HepG2 (cell line): ENCODE measurements around the gene IDUA. TPM values are rescaled to one million over a fixed set of nuclear protein-coding genes. Genes with fewer than 3 reads are reported as not detected.

Source experiments
- ELF1 ChIP-seq: sonication (generic); formaldehyde crosslinking; IDR thresholded peaks from 2 replicates; pipeline ENCODE4 v1.4.0; 2020; ENCODE audit warnings: missing genetic modification reagents
- GPN1 ChIP-seq: sonication (generic); formaldehyde crosslinking; IDR thresholded peaks from 2 replicates; pipeline ENCODE4 v1.5.1; 2020; ENCODE audit warnings: missing genetic modification reagents, borderline replicate concordance
- JUND ChIP-seq: sonication (generic); formaldehyde crosslinking; IDR thresholded peaks from 2 replicates; pipeline ENCODE4 v1.8.0; 2022; ENCODE audit warnings: mild to moderate bottlenecking, missing genetic modification reagents
- MATR3 ChIP-seq: sonication (generic); formaldehyde crosslinking; IDR thresholded peaks from 2 replicates; pipeline ENCODE4 v1.4.0; 2020; ENCODE audit warnings: missing genetic modification reagents
- SIN3A ChIP-seq: IDR thresholded peaks from 2 replicates; pipeline ENCODE4 v1.6.1; 2011; ENCODE audit warnings: low read depth, mild to moderate bottlenecking, control low read depth, low read length, borderline replicate concordance
- ZBTB42 ChIP-seq: sonication (generic); formaldehyde crosslinking; IDR thresholded peaks from 2 replicates; pipeline ENCODE4 v1.5.0; 2020; ENCODE audit warnings: mild to moderate bottlenecking, missing genetic modification reagents
- ZBTB7B ChIP-seq: sonication (generic); formaldehyde crosslinking; IDR thresholded peaks from 2 replicates; pipeline ENCODE4 v1.4.0; 2020; ENCODE audit warnings: missing genetic modification reagents
- ZNF672 ChIP-seq: sonication (generic); formaldehyde crosslinking; IDR thresholded peaks from 2 replicates; pipeline ENCODE4 v1.8.1; 2022; ENCODE audit warnings: missing genetic modification reagents
- ZNF772 ChIP-seq: sonication (generic); formaldehyde crosslinking; IDR thresholded peaks from 2 replicates; pipeline ENCODE4 v1.5.0; 2020; ENCODE audit warnings: mild to moderate bottlenecking, missing genetic modification reagents
- polyA plus RNA-seq, 8 experiments: library from polyadenylated mRNA; depleted of rRNA in 3 of 8; stranded (reverse) in 7 of 8; unstranded in 1 of 8; fragments of >200 nt; fragmentation: Illumina TruSeq in 4 of 8; extraction: Trizol in 4 of 8; gene quantifications; 2 replicates each; pipeline versions ENCODE4 v1.2.1 to v1.2.3, GENCODE V29; 2011 to 2016; ENCODE audit warnings: low read depth in 4 of 8, missing spikeins in 1 of 8, mixed read lengths in 1 of 8; ENCODE audit not compliant: insufficient read depth in 1 of 8
- total RNA-seq, 5 experiments: library from RNA; depleted of rRNA; stranded (reverse); fragments of >200 nt; fragmentation: Illumina TruSeq; extraction: Trizol; gene quantifications; 2 replicates each; pipeline ENCODE4 v1.2.3, GENCODE V29; 2016; ENCODE audit warnings: low read depth in 1 of 5
- TF ChIP-seq, protein P1 (sequence below): sonication (generic); formaldehyde crosslinking; IDR thresholded peaks from 2 replicates; pipeline ENCODE4 v1.8.0; 2022; ENCODE audit warnings: mild to moderate bottlenecking, missing genetic modification reagents, borderline replicate concordance
- TF ChIP-seq, protein P2 (sequence below): sonication (generic); formaldehyde crosslinking; IDR thresholded peaks from 2 replicates; pipeline ENCODE4 v1.5.1; 2020; ENCODE audit warnings: missing genetic modification reagents, mild to moderate bottlenecking, borderline replicate concordance
- TF ChIP-seq, protein P3 (sequence below): sonication (generic); formaldehyde crosslinking; IDR thresholded peaks from 2 replicates; pipeline ENCODE4 v1.4.0; 2020; ENCODE audit warnings: missing genetic modification reagents, borderline replicate concordance
- TF ChIP-seq, protein P4 (sequence below): sonication (generic); formaldehyde crosslinking; IDR thresholded peaks from 2 replicates; pipeline ENCODE4 v1.5.0; 2020; ENCODE audit warnings: mild to moderate bottlenecking, missing genetic modification reagents
- TF ChIP-seq, protein P5 (sequence below): sonication (generic); formaldehyde crosslinking; IDR thresholded peaks from 2 replicates; pipeline ENCODE4 v1.4.0; 2020; ENCODE audit warnings: mild to moderate bottlenecking, missing genetic modification reagents
- TF ChIP-seq, protein P6 (sequence below): sonication (generic); formaldehyde crosslinking; IDR thresholded peaks from 2 replicates; pipeline ENCODE4 v1.8.1; 2023; ENCODE audit warnings: mild to moderate bottlenecking, inconsistent platforms, moderate library complexity, missing genetic modification reagents, borderline replicate concordance

Gene IDUA
- total and polyA plus RNA-seq, 2 of the 13 experiments (the other 11 are each of a cell fraction or from before 2014, with no cell fraction given): 0.77 to 1.0 TPM

DNA sequence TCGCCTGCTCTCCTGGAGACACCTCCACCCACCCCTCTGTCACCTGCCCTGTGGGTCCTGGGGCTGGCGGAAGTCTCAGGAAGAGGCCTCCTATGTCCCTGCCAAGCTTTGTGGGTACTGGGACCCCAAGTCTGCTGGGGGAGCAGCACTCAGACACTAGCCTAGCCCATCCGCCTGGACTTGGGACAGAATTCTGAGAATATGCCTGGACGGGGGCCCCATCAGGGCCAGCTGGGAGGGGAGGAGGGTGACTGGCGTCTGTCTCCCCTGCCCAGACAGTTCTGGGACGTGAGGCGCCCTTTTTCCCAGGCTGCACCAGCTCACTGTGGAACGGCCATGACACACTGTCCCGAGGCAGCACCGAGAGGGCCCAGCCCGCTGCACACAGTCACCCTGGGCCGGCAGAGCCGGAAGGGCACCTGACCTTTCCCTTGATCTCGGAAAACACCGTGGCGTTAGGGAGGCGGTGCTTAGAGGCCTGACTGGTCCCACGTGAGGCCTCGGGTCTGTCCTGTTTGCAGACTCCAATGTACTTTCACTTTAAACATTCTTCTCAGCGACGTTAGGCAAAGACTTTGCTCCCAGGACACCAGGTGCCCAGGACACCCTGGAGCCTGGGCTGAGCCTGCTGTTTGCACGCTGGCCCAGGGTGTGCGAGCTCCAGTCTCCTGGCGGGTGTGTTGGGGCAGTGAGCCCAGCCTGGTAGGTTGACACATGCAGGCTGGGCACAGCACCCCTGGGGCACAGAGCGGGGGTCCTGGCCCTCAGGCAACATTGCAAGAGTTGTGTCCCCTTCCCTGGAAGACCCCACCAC lies 5.7 kb downstream of the IDUA start (continued):
- TF ChIP-seq JUND (0 out of 2 replicates have a peak, but pooled peaks have one; percentile 32), ZBTB42 (CRISPR knock-in tag) (peak; percentile 55), ZBTB7B (0 out of 2 replicates have a peak, but pooled peaks have one; percentile 35), ZNF772 (CRISPR knock-in tag) (0 out of 2 replicates have a peak, but pooled peaks have one; percentile 11), ELF1 (CRISPR knock-in tag) (peak; percentile 90), MATR3 (CRISPR knock-in tag) (no peak), GPN1 (no peak), SIN3A (peak; percentile 67; the same call in 1 of the 2 replicates), ZNF672 (CRISPR knock-in tag) (no peak)
- TF ChIP-seq, protein P1, sequence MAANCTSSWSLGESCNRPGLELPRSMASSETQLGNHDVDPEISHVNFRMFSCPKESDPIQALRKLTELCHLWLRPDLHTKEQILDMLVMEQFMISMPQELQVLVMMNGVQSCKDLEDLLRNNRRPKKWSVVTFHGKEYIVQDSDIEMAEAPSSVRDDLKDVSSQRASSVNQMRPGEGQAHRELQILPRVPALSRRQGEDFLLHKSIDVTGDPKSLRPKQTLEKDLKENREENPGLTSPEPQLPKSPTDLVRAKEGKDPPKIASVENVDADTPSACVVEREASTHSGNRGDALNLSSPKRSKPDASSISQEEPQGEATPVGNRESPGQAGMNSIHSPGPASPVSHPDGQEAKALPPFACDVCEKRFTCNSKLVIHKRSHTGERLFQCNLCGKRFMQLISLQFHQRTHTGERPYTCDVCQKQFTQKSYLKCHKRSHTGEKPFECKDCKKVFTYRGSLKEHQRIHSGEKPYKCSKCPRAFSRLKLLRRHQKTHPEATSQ (CRISPR knock-in tag): no peak
- TF ChIP-seq, protein P2, sequence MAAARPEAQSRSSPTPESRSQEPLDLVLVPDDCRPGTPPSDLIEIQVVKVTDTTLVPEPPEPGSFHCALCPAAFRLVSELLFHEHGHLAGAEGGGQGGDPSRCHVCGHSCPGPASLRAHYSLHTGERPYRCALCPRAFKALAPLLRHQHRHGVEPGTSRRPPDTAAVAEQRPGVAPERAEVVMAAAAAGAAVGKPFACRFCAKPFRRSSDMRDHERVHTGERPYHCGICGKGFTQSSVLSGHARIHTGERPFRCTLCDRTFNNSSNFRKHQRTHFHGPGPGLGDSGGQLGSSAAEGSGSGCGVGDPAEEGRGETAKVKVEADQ: peak; percentile 85
- TF ChIP-seq, protein P3, sequence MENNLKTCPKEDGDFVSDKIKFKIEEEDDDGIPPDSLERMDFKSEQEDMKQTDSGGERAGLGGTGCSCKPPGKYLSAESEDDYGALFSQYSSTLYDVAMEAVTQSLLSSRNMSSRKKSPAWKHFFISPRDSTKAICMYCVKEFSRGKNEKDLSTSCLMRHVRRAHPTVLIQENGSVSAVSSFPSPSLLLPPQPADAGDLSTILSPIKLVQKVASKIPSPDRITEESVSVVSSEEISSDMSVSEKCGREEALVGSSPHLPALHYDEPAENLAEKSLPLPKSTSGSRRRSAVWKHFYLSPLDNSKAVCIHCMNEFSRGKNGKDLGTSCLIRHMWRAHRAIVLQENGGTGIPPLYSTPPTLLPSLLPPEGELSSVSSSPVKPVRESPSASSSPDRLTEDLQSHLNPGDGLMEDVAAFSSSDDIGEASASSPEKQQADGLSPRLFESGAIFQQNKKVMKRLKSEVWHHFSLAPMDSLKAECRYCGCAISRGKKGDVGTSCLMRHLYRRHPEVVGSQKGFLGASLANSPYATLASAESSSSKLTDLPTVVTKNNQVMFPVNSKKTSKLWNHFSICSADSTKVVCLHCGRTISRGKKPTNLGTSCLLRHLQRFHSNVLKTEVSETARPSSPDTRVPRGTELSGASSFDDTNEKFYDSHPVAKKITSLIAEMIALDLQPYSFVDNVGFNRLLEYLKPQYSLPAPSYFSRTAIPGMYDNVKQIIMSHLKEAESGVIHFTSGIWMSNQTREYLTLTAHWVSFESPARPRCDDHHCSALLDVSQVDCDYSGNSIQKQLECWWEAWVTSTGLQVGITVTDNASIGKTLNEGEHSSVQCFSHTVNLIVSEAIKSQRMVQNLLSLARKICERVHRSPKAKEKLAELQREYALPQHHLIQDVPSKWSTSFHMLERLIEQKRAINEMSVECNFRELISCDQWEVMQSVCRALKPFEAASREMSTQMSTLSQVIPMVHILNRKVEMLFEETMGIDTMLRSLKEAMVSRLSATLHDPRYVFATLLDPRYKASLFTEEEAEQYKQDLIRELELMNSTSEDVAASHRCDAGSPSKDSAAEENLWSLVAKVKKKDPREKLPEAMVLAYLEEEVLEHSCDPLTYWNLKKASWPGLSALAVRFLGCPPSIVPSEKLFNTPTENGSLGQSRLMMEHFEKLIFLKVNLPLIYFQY (CRISPR knock-in tag): peak; percentile 99
- TF ChIP-seq, protein P4, sequence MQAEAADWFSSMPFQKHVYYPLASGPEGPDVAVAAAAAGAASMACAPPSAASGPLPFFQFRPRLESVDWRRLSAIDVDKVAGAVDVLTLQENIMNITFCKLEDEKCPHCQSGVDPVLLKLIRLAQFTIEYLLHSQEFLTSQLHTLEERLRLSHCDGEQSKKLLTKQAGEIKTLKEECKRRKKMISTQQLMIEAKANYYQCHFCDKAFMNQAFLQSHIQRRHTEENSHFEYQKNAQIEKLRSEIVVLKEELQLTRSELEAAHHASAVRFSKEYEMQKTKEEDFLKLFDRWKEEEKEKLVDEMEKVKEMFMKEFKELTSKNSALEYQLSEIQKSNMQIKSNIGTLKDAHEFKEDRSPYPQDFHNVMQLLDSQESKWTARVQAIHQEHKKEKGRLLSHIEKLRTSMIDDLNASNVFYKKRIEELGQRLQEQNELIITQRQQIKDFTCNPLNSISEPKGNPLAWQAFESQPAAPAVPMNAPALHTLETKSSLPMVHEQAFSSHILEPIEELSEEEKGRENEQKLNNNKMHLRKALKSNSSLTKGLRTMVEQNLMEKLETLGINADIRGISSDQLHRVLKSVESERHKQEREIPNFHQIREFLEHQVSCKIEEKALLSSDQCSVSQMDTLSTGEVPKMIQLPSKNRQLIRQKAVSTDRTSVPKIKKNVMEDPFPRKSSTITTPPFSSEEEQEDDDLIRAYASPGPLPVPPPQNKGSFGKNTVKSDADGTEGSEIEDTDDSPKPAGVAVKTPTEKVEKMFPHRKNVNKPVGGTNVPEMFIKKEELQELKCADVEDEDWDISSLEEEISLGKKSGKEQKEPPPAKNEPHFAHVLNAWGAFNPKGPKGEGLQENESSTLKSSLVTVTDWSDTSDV (CRISPR knock-in tag): no peak
- TF ChIP-seq, protein P5, sequence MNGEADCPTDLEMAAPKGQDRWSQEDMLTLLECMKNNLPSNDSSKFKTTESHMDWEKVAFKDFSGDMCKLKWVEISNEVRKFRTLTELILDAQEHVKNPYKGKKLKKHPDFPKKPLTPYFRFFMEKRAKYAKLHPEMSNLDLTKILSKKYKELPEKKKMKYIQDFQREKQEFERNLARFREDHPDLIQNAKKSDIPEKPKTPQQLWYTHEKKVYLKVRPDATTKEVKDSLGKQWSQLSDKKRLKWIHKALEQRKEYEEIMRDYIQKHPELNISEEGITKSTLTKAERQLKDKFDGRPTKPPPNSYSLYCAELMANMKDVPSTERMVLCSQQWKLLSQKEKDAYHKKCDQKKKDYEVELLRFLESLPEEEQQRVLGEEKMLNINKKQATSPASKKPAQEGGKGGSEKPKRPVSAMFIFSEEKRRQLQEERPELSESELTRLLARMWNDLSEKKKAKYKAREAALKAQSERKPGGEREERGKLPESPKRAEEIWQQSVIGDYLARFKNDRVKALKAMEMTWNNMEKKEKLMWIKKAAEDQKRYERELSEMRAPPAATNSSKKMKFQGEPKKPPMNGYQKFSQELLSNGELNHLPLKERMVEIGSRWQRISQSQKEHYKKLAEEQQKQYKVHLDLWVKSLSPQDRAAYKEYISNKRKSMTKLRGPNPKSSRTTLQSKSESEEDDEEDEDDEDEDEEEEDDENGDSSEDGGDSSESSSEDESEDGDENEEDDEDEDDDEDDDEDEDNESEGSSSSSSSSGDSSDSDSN: peak; percentile 93
- TF ChIP-seq, protein P6, sequence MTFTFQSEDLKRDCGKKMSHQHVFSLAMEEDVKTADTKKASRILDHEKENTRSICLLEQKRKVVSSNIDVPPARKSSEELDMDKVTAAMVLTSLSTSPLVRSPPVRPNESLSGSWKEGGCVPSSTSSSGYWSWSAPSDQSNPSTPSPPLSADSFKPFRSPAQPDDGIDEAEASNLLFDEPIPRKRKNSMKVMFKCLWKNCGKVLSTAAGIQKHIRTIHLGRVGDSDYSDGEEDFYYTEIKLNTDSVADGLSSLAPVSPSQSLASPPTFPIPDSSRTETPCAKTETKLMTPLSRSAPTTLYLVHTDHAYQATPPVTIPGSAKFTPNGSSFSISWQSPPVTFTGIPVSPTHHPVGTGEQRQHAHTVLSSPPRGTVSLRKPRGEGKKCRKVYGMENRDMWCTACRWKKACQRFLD (CRISPR knock-in tag): 0 out of 2 replicates have a peak, but pooled peaks have one; percentile 24
